ENCODE results near the gene MARF1. TPM values are rescaled to one million over a fixed set of nuclear protein-coding genes. Genes with fewer than 3 reads are reported as not detected.

The MARF1 gene
- total and polyA plus RNA-seq, 2 of the 8 experiments (the other 6 are each of a cell fraction or from before 2014, with no cell fraction given): 5.6 to 31.4 TPM

DNA sequence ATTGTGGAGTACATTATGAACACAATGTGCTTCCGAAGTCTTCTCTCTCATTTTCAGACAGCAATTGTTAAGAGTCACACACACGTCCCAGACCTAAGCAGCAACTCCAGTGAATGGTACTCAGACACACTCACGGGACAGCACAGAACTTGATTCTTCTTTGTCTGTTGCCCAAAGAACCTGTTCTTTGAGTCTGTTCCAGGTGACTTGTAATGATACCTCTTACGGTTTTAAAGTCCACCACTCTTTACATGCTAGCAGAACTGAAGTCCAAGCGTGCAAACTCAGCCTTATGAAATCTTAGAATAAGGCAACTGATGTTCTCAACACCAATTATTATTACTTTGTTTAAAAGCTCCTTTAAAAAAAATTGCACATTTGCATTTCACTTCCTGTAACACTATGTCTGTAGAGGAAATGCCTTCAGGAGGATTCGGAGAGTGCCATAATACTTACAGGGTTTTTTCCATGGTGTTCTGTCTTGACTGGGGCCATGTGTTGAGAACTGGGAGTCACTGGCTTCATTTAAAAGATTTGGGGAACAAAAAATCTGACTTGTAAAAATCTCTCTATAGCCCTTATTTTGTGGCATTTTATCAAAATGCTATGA lies 48.1 kb downstream of the MARF1 start:
- no peak overlapping the region for H3K27ac ChIP-seq (ENCODE audit: low read depth, low read length)
- no peaks in the 10 kb centered on the region for H3K9me3 ChIP-seq (ENCODE audit: insufficient read depth in 2 of 2, low read depth in 1 of 2, low read length in 1 of 2)
- H3K4ac ChIP-seq (replicated peaks; ENCODE audit: insufficient read length, low read depth, low read length): no peak overlapping the region
- H3K4me1 ChIP-seq (replicated peaks in 1 of 4; ENCODE audit: control insufficient read depth in 3 of 4, insufficient read depth in 4 of 4, low read length in 3 of 4): no peaks in the 10 kb centered on the region
- H3K18ac ChIP-seq (ENCODE audit: extremely low read depth, low read length): no peak overlapping the region
- H4K20me1 ChIP-seq (replicated peaks in 1 of 2; ENCODE audit: control insufficient read depth in 1 of 2, insufficient read depth in 2 of 2, low read length in 2 of 2): no peaks in the 10 kb centered on the region
- H2AFZ ChIP-seq (ENCODE audit: low read length): no peak overlapping the region
- ChIA-PET POLR2A (ENCODE audit: partially characterized antibody) (no interaction called here), CTCF (ENCODE audit: partially characterized antibody) (interaction anchor here (0.9 kb wide), 1 partner anchor 10 kb away, joined by 3 read pairs; no protein-coding TSS in a partner anchor)
- H3K14ac ChIP-seq (ENCODE audit: insufficient read length): no peak overlapping the region
- H2BK12ac ChIP-seq (ENCODE audit: low read depth, low read length): no peak overlapping the region
- no peak overlapping the region for H2BK5ac ChIP-seq (ENCODE audit: low read depth, low read length)
- no peak overlapping the region for H2BK15ac ChIP-seq (ENCODE audit: low read length)
- H3K4me2 ChIP-seq (ENCODE audit: insufficient read depth in 1 of 2, low read depth in 2 of 2, low read length in 2 of 2): no peak overlapping the region
- H4K5ac ChIP-seq (ENCODE audit: insufficient read length, low read depth, low read length): no peak overlapping the region
- no peak overlapping the region for H3K56ac ChIP-seq (replicated peaks; ENCODE audit: insufficient read length, low read depth, low read length)
- no peak overlapping the region for H3K9ac ChIP-seq (replicated peaks in 1 of 4; ENCODE audit: extremely low read depth in 1 of 4, low read depth in 3 of 4, low read length in 3 of 4)
- H2AK5ac ChIP-seq (ENCODE audit: low read depth, low read length): no peak overlapping the region
- H3K79me1 ChIP-seq (ENCODE audit: low read depth, low read length): no peaks in the 10 kb centered on the region
- no peak for FAIRE-seq
- H4K91ac ChIP-seq (replicated peaks; ENCODE audit: insufficient read length, low read length): no peak overlapping the region
- H2BK20ac ChIP-seq (ENCODE audit: low read length): no peak overlapping the region
- H3K27me3 ChIP-seq (replicated peaks in 1 of 4; ENCODE audit: control insufficient read depth in 3 of 4, extremely low read depth in 1 of 4, insufficient read depth in 3 of 4, low read length in 3 of 4): no peaks in the 10 kb centered on the region
- 96% methylated on average over 6 of the region's 6 CpGs; no CpG with 5 or more reads in 1 of the 2 experiments for WGBS, 2 experiments (ENCODE audit: extremely low coverage in 1 of 2, insufficient coverage in 1 of 2, insufficient read length in 1 of 2, insufficient replicate concordance in 2 of 2, low coverage in 1 of 2, low lambda C conversion rate in 2 of 2, missing lambda C conversion rate in 1 of 2)
- H3K79me2 ChIP-seq (ENCODE audit: control insufficient read depth in 1 of 2, insufficient read depth in 2 of 2, low read length in 2 of 2): no peaks in the 10 kb centered on the region
- no peak overlapping the region for H2BK120ac ChIP-seq (replicated peaks; ENCODE audit: low read depth, low read length)
- H3K23ac ChIP-seq (ENCODE audit: insufficient read length): no peak overlapping the region
- no peaks in the 10 kb centered on the region for H3K23me2 ChIP-seq (ENCODE audit: low read depth, low read length)
- DNase-seq (ENCODE audit: low read depth in 1 of 2, low spot score in 2 of 2): no peak
- H4K8ac ChIP-seq (ENCODE audit: extremely low read depth, insufficient read depth, low read length): no peak overlapping the region
- H3K4me3 ChIP-seq (ENCODE audit: extremely low read depth in 1 of 4, insufficient read depth in 2 of 4, low read depth in 3 of 4, low read length in 4 of 4): no peak overlapping the region
- H3K36me3 ChIP-seq (ENCODE audit: control insufficient read depth in 2 of 4, insufficient read depth in 4 of 4, low read length in 3 of 4): peaks cover 9 to 35% (median 15%) of the 10 kb centered on the region in 4 experiments; a peak in 7 of 8 replicates
- no peak for TF ChIP-seq GTF2F1 (IDR thresholded peaks at IDR 0.05; ENCODE audit: borderline replicate concordance, low read depth, low read length)
- TF ChIP-seq SP1 (IDR thresholded peaks at IDR 0.05; ENCODE audit: low read depth, low read length): no peak
- no peak for TF ChIP-seq BRCA1 (IDR thresholded peaks at IDR 0.05; ENCODE audit: low read depth, low read length)
- TF ChIP-seq ASH2L (IDR thresholded peaks at IDR 0.05; ENCODE audit: low read length): no peak
- no peak for TF ChIP-seq CHD1 (IDR thresholded peaks at IDR 0.05; ENCODE audit: low read depth, low read length)
- TF ChIP-seq ZNF274 (IDR thresholded peaks at IDR 0.05; ENCODE audit: borderline replicate concordance, extremely low read depth, low read length): no peak
- TF ChIP-seq CBX8 (IDR thresholded peaks at IDR 0.05; ENCODE audit: borderline replicate concordance, low read depth, low read length): no peak
- TF ChIP-seq JUN (IDR thresholded peaks at IDR 0.05; ENCODE audit: low read depth, low read length): no peak
- no peak for TF ChIP-seq CTBP2 (IDR thresholded peaks at IDR 0.05; ENCODE audit: borderline replicate concordance, insufficient read depth, insufficient read length, low read length)
- TF ChIP-seq SP2 (IDR thresholded peaks at IDR 0.05; ENCODE audit: low read length): no peak
- no peak for TF ChIP-seq RBBP5 (IDR thresholded peaks at IDR 0.05; ENCODE audit: borderline replicate concordance, low read depth, low read length)
- TF ChIP-seq NRF1 (IDR thresholded peaks at IDR 0.05; ENCODE audit: low read depth, low read length): no peak
- TF ChIP-seq TAF7 (optimal IDR thresholded peaks at IDR 0.05; ENCODE audit: borderline replicate concordance, low read depth, low read length): no peak
- no peak for TF ChIP-seq EGR1 (IDR thresholded peaks at IDR 0.05; ENCODE audit: borderline replicate concordance, low read depth, low read length)
- TF ChIP-seq SRF (IDR thresholded peaks at IDR 0.05; ENCODE audit: low read depth, low read length): no peak

Measured in H1 (cell line).